ENCODE data around the gene FAM229A. TPM values are rescaled to one million over a fixed set of nuclear protein-coding genes. Genes with fewer than 3 reads are reported as not detected.

FAM229A gene
- total and polyA plus RNA-seq, 9 of the 15 experiments (the other 6 are each of a cell fraction or from before 2014, with no cell fraction given): 0.04 to 21.6 (median 7.4) TPM

DNA sequence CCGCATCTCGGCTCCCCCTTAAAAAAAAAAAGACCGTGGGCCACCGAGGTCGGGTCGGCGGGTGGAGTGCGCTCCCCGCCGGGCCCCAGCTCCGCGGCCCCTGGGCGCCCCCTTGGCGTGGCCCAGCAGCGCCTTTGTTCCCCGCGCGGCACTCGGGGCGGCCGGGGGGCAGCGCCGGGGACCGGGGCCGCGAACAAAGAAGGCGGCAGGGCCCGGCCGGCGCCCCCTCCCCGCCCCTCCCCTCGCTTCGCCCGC is 26.8 kb downstream of the FAM229A start:
- CTCF ChIA-PET (ENCODE audit: low intra/inter-chr PET ratio): interaction anchor here (0.6 kb wide), 1 partner anchor 69 kb away, joined by 4 read pairs; no protein-coding TSS in a partner anchor
- peak; percentile 11 for ATAC-seq
- H3K4me2 ChIP-seq (ENCODE audit: insufficient read depth, low read length): peak overlapping the region; percentile 85; the same call in 1 of the 2 replicates
- TF ChIP-seq CBFB (CRISPR knock-in tag; IDR thresholded peaks at IDR 0.05) (no peak), KDM2B (CRISPR knock-in tag; IDR thresholded peaks at IDR 0.05) (no peak), FUS (optimal IDR thresholded peaks at IDR 0.05; ENCODE audit: low read depth, low read length) (no peak), HES1 (IDR thresholded peaks at IDR 0.05; ENCODE audit: low read depth) (no peak), FOSL1 (tag; conservative IDR thresholded peaks at IDR 0.05) (peak; percentile 38; the same call in 1 of the 2 replicates), PRPF4 (IDR thresholded peaks at IDR 0.05; ENCODE audit: insufficient read depth, low read depth, low read length, poor library complexity, severe bottlenecking) (peak; percentile 2), BCL6 (CRISPR knock-in tag; IDR thresholded peaks at IDR 0.05) (no peak), ADNP (tag; IDR thresholded peaks at IDR 0.05) (no peak), ATF2 (CRISPR knock-in tag; IDR thresholded peaks at IDR 0.05) (no peak), NR2C1 (IDR thresholded peaks at IDR 0.05) (no peak), NR2C1 (tag; IDR thresholded peaks at IDR 0.05) (no peak), GABPA (tag; conservative IDR thresholded peaks at IDR 0.05; ENCODE audit: low read depth) (0 out of 2 replicates have a peak, but pooled peaks have one; percentile 9), PCBP2 (IDR thresholded peaks at IDR 0.05; ENCODE audit: low read depth, low read length, poor library complexity, severe bottlenecking) (peak; percentile 11), FOXA1 (IDR thresholded peaks at IDR 0.05; ENCODE audit: borderline replicate concordance) (no peak), JUN (IDR thresholded peaks at IDR 0.05; ENCODE audit: borderline replicate concordance, low read depth, low read length) (no peak), JUN (CRISPR knock-in tag; IDR thresholded peaks at IDR 0.05; ENCODE audit: borderline replicate concordance) (no peak), ID3 (CRISPR knock-in tag; IDR thresholded peaks at IDR 0.05) (no peak), ID3 (tag; IDR thresholded peaks at IDR 0.05) (no peak), RBM22 (IDR thresholded peaks at IDR 0.05; ENCODE audit: low read depth, low read length, poor library complexity, severe bottlenecking) (peak; percentile 27), SRSF1 (IDR thresholded peaks at IDR 0.05; ENCODE audit: low read depth, low read length) (no peak), ZNF41 (CRISPR knock-in tag; conservative IDR thresholded peaks at IDR 0.05) (no peak), BRD9 (IDR thresholded peaks at IDR 0.05; ENCODE audit: low read depth, partially characterized antibody) (no peak)

More for the DNA sequence above, 26.8 kb downstream of the FAM229A start:
- 0% methylated on average over 11 of the region's 34 CpGs for WGBS (ENCODE audit: insufficient coverage, low coverage, missing lambda C conversion rate)
- Histone ChIP-seq H3K9me3 (replicated peaks; ENCODE audit: control insufficient read depth, insufficient read depth, low read depth, low read length) (no peaks in the 10 kb centered on the region), H3K4me3 (peak overlapping the region; percentile 89), H3K36me3 (ENCODE audit: control insufficient read depth, insufficient read depth, low read length) (peaks cover 45% of the 10 kb centered on the region), H3K79me2 (ENCODE audit: control insufficient read depth, insufficient read depth, low read length) (peaks cover 27% of the 10 kb centered on the region), H3K4me1 (replicated peaks in 1 of 2; ENCODE audit: control insufficient read depth in 2 of 2, insufficient read depth in 2 of 2, low read length in 2 of 2) (peaks cover 25 to 50% of the 10 kb centered on the region in 2 experiments), H3K27me3 (ENCODE audit: control insufficient read depth in 2 of 2, insufficient read depth in 2 of 2, low read length in 2 of 2) (no peaks in the 10 kb centered on the region), H3K9ac (ENCODE audit: insufficient read depth in 1 of 2, low read depth in 2 of 2, low read length in 2 of 2) (peak overlapping the region; percentile 81 to 97), H3K27ac (ENCODE audit: extremely low read depth, low read depth, low read length) (peak overlapping the region; percentile 88), H3K9me1 (ENCODE audit: control insufficient read depth, insufficient read depth, low read length) (peaks cover 6% of the 10 kb centered on the region), H2AFZ (ENCODE audit: low read depth, low read length) (peak overlapping the region; percentile 12; the same call in 1 of the 2 replicates), H4K20me1 (replicated peaks; ENCODE audit: control insufficient read depth, insufficient read depth, low read length) (peaks cover 17% of the 10 kb centered on the region; the same call in 1 of the 2 replicates)
- POLR2A ChIA-PET: interaction anchor here (0.6 to 5.9 kb wide), 27 partner anchors 12 to 516 kb away, joined by 3 to 59 read pairs (median 4); partner anchors contain the start of genes BSDC1, HDAC1, IQCC and TMEM39B
- no TSS peak for BruUV-seq (replicated peaks)
- DNase-seq (ENCODE audit: extremely low read depth in 1 of 4, low spot score in 3 of 4) (peak in 1 of 4 experiments; percentile 88), FAIRE-seq (no peak)
- in situ Hi-C loops (cut with MboI): no loop called here
- intact Hi-C loops (cut with micrococcal nuclease): loop anchor here (1.0 to 5.0 kb wide), 2 partner anchors 57 to 79 kb away; partner anchors contain the start of gene BSDC1

Data from K562 (cell line).